ENCODE measurements around the gene HSDL1. TPM values are rescaled to one million over a fixed set of nuclear protein-coding genes. Genes with fewer than 3 reads are reported as not detected.
"Not testable (repeated sequence)": the region's sequence is repeated elsewhere in the genome, so short reads cannot be mapped to it uniquely, and the experiment has no call there.

The HSDL1 gene
- total RNA-seq, 2 donors from 2014 or later, result 21.6 to 34.1 TPM

- DNase-seq, result peak; percentile 36
- intact Hi-C loops (cut with DNase I), result no loop called here
These were observed 643 bp downstream of the HSDL1 start for GRCh38 chr16:84144209-84144858.

GRCh38 chr16:84143784-84144199 lies 1.2 kb downstream of the HSDL1 start:
- DNase-seq, result no peak
- ATAC-seq, result no peak
- intact Hi-C loops (cut with DNase I), result no loop called here

More at GRCh38 chr16:84144209-84144858, 643 bp downstream of the HSDL1 start:
- peak; percentile 57 to 58 for ATAC-seq

GRCh38 chr16:84143081-84143480 lies 1.9 kb downstream of the HSDL1 start:
- intact Hi-C loops (cut with DNase I), result no loop called here
- DNase-seq (no peak), ATAC-seq (no peak)

- intact Hi-C loops (cut with DNase I), result no loop called here
- ATAC-seq (no peak), DNase-seq (no peak)
These were observed 3.8 kb downstream of the HSDL1 start for GRCh38 chr16:84141143-84141670.

- ATAC-seq, result no peak
- intact Hi-C loops (cut with DNase I), result no loop called here
- DNase-seq, result no peak
These were observed 5.2 kb downstream of the HSDL1 start for GRCh38 chr16:84139628-84140258.

- ATAC-seq, result peak; percentile 62 to 90
- intact Hi-C loops (cut with DNase I), result no loop called here
- no peak for DNase-seq
These were observed 6.0 kb downstream of the HSDL1 start for GRCh38 chr16:84138824-84139627.

GRCh38 chr16:84138500-84138823 lies 6.5 kb downstream of the HSDL1 start:
- no peak for DNase-seq
- intact Hi-C loops (cut with DNase I), result no loop called here
- no peak for ATAC-seq

- no peak for ATAC-seq
- no peak for DNase-seq
- intact Hi-C loops (cut with DNase I), result no loop called here
These were observed 7.1 kb downstream of the HSDL1 start for GRCh38 chr16:84137769-84138357.

- DNase-seq (no peak), ATAC-seq (peak in 1 of 2 donors; percentile 13)
- intact Hi-C loops (cut with DNase I), result no loop called here
These were observed 7.7 kb downstream of the HSDL1 start for GRCh38 chr16:84137287-84137686.

- no peak for ATAC-seq
- no peak for DNase-seq
- intact Hi-C loops (cut with DNase I), result no loop called here
These were observed 8.4 kb downstream of the HSDL1 start for GRCh38 chr16:84136331-84137125.

- intact Hi-C loops (cut with DNase I), result no loop called here
- DNase-seq, result no peak
- no peak for ATAC-seq
These were observed 12.3 kb downstream of the HSDL1 start for GRCh38 chr16:84132527-84133285.

GRCh38 chr16:84131117-84131516 lies 13.9 kb downstream of the HSDL1 start:
- ATAC-seq, result no peak
- no peak for DNase-seq
- intact Hi-C loops (cut with DNase I), result no loop called here

- ATAC-seq (no peak), DNase-seq (no peak)
- intact Hi-C loops (cut with DNase I), result no loop called here
These were observed 20.5 kb downstream of the HSDL1 start for GRCh38 chr16:84124257-84125073.

- ATAC-seq (no peak), DNase-seq (no peak)
- intact Hi-C loops (cut with DNase I), result no loop called here
These were observed 24.0 kb downstream of the HSDL1 start for GRCh38 chr16:84121007-84121406.

GRCh38 chr16:84120023-84120422 lies 25.0 kb downstream of the HSDL1 start:
- DNase-seq (no peak), ATAC-seq (no peak)
- intact Hi-C loops (cut with DNase I), result no loop called here

- ATAC-seq (no peak), DNase-seq (no peak)
- intact Hi-C loops (cut with DNase I), result no loop called here
These were observed 25.6 kb downstream of the HSDL1 start for GRCh38 chr16:84119368-84119767.

GRCh38 chr16:84118315-84118714 lies 26.7 kb downstream of the HSDL1 start:
- intact Hi-C loops (cut with DNase I); DNase-seq; ATAC-seq: not testable (repeated sequence)

- DNase-seq (no peak), ATAC-seq (peak; percentile 2 to 10)
- intact Hi-C loops (cut with DNase I), result no loop called here
These were observed 27.5 kb downstream of the HSDL1 start for GRCh38 chr16:84117494-84117843.

All from left cardiac atrium (tissue), 4 donors.